Measurements from ENCODE around the gene SORCS2. TPM values are rescaled to one million over a fixed set of nuclear protein-coding genes. Genes with fewer than 3 reads are reported as not detected.

SORCS2 gene
- total RNA-seq, 1 donor from 2014 or later: 29.5 TPM

DNA sequence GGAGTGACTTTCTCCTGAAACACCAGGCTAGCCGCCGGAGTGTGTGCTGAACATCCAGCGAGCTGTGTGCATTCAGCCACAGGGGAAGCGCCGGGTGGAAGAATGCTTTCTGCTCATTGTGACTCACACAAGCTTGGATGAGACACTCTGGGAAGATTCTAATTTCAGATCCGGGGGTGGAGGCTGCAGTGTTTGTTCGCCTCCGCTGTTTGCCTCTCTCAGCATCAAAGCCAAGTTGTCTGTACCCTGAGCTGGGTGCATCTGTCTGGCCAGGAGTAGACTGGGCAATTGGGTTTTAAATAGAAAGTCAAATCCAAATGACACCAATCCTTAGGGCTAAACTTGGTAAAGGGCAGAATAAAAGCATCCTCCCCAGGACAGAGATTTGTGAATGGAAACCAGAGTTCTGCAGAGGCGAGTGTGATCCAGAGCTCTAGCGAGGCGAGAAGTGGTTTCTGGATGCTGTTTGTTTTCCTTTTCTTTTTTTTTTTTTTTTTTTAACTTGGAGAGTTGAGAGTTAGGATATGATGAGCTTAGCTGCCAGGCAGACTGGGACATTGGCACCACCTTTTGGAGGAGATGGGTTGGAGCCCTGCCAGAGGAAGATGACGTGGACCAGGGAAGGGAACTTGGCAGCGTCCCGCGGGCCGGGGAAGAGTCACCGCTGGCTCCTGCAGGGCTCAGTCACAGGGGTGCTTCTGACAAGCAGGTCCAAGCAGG is 438.4 kb downstream of the SORCS2 start:
- H3K27ac Mint-ChIP-seq (ENCODE audit: unreplicated experiment): peak overlapping the region; percentile 8
- H3K36me3 Mint-ChIP-seq (ENCODE audit: unreplicated experiment): no peaks in the 10 kb centered on the region
- H3K27me3 Mint-ChIP-seq (ENCODE audit: unreplicated experiment): peaks cover 6% of the 10 kb centered on the region
- no peak overlapping the region for H3K4me3 Mint-ChIP-seq (ENCODE audit: unreplicated experiment)
- H3K4me1 Mint-ChIP-seq (ENCODE audit: low read depth, unreplicated experiment): peaks cover 10% of the 10 kb centered on the region
- peaks cover 4% of the 10 kb centered on the region for H3K9me3 Mint-ChIP-seq (ENCODE audit: unreplicated experiment)
- DNase-seq: no peak
- no peak for TF ChIP-seq CTCF (IDR thresholded peaks at IDR 0.05; ENCODE audit: partially characterized antibody, unreplicated experiment)

GRCh38 chr4:7631288-7632014 is 439.1 kb downstream of the SORCS2 start:
- H3K27ac Mint-ChIP-seq (ENCODE audit: unreplicated experiment): no peak overlapping the region
- H3K4me1 Mint-ChIP-seq (ENCODE audit: low read depth, unreplicated experiment): peaks cover 11% of the 10 kb centered on the region
- no peaks in the 10 kb centered on the region for H3K36me3 Mint-ChIP-seq (ENCODE audit: unreplicated experiment)
- peaks cover 7% of the 10 kb centered on the region for H3K27me3 Mint-ChIP-seq (ENCODE audit: unreplicated experiment)
- H3K4me3 Mint-ChIP-seq (ENCODE audit: unreplicated experiment): no peak overlapping the region
- DNase-seq: no peak
- no peak for TF ChIP-seq CTCF (IDR thresholded peaks at IDR 0.05; ENCODE audit: partially characterized antibody, unreplicated experiment)
- H3K9me3 Mint-ChIP-seq (ENCODE audit: unreplicated experiment): peaks cover 4% of the 10 kb centered on the region

- Mint-ChIP-seq H3K9me3 (ENCODE audit: unreplicated experiment) (peaks cover 4% of the 10 kb centered on the region), H3K4me3 (ENCODE audit: unreplicated experiment) (no peak overlapping the region), H3K4me1 (ENCODE audit: low read depth, unreplicated experiment) (peaks cover 11% of the 10 kb centered on the region), H3K27ac (ENCODE audit: unreplicated experiment) (no peak overlapping the region), H3K36me3 (ENCODE audit: unreplicated experiment) (no peaks in the 10 kb centered on the region), H3K27me3 (ENCODE audit: unreplicated experiment) (peaks cover 9% of the 10 kb centered on the region)
- no peak for DNase-seq
- TF ChIP-seq CTCF (IDR thresholded peaks at IDR 0.05; ENCODE audit: partially characterized antibody, unreplicated experiment): no peak
Measured at GRCh38 chr4:7632341-7632740, 440.0 kb downstream of the SORCS2 start.

DNA sequence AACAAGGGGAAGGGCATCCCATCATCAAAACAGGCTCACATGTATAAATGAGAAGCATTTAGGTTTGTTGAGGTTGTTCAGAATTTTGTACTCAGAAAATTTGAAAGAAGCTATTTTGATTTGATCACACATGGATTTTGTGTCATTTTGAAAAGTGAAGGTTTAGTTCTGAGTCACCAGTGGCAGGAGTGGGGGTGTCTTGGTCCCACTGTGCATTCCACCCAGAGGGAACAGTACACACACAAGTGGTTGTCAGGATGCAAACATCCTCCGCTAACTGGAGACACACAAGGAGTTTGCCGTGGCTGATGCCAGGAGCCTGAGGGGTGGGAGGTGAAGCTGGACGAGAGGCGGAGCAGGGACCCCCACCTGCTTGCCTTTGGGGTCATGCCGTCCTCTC is 440.6 kb downstream of the SORCS2 start:
- Mint-ChIP-seq H3K36me3 (ENCODE audit: unreplicated experiment) (no peaks in the 10 kb centered on the region), H3K27me3 (ENCODE audit: unreplicated experiment) (peaks cover 9% of the 10 kb centered on the region), H3K4me3 (ENCODE audit: unreplicated experiment) (no peak overlapping the region), H3K27ac (ENCODE audit: unreplicated experiment) (no peak overlapping the region), H3K4me1 (ENCODE audit: low read depth, unreplicated experiment) (peaks cover 11% of the 10 kb centered on the region), H3K9me3 (ENCODE audit: unreplicated experiment) (peaks cover 4% of the 10 kb centered on the region)
- no peak for TF ChIP-seq CTCF (IDR thresholded peaks at IDR 0.05; ENCODE audit: partially characterized antibody, unreplicated experiment)
- DNase-seq: no peak
